Measurements from ENCODE around the gene RPS27. TPM values are rescaled to one million over a fixed set of nuclear protein-coding genes. Genes with fewer than 3 reads are reported as not detected.

Gene RPS27
- total and polyA plus RNA-seq, 4 donors, result 452 to 3,145 (median 1,349) TPM

DNA sequence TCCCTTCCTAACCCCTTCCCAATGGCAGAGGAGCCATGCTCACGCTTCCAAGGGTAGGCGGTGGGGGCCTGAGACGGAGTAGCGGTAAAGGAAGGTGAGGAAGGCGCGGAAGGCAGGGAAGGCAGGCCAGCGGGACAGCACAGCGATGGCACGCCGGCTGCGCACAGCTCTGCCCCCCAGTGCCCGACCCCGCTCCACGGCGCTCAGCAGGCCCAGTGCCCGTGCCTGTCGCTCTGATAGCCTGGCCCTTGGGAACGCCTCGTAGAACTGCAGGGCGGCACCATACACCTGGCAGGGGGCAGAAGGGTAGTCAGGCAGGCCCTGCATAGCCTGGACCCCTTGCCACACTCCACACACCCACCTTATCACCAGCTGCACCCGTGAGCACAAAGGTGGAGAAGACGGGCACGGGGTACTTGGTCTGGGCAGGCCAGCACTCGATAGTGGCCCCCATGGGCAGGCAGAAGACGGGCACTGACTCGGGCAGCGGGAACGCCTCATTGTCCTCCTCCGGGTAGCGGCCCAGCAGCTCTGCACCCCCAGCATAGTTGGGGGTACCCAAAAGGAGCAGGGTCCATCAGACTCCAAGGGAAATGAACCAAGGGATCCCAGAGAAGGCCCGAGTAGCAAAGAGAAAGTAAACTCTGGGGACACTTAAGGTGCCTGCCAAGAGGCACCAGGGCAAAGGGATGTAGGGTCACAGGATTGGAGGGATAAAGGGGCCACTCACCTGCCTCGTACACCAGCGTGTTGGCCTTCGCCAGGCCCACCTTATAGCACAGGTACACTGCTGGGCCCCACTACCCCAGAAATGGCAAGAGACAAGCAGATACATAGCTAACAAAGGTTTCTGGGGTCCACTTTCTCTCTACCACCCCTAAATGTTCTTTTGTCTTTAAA is 48.5 kb upstream of the RPS27 start:
- DNase-seq (ENCODE audit: low spot score), result no peak
- no peak overlapping the region for H3K27ac ChIP-seq (ENCODE audit: low read depth in 1 of 2, low read length in 2 of 2)
- H3K36me3 ChIP-seq (ENCODE audit: control insufficient read depth in 4 of 4, insufficient read depth in 3 of 4, low read depth in 1 of 4, low read length in 3 of 4), result peaks cover 2 to 39% (median 19%) of the 10 kb centered on the region in 4 donors

GRCh38 chr1:153942766-153943549 is 47.6 kb upstream of the RPS27 start:
- no peak for DNase-seq (ENCODE audit: low spot score)
- TF ChIP-seq GABPA (IDR thresholded peaks at IDR 0.05 in 1 of 2, conservative IDR thresholded peaks at IDR 0.05 in 1 of 2), result no peak
- TF ChIP-seq HNF4G (IDR thresholded peaks at IDR 0.05), result no peak
- TF ChIP-seq MAX (IDR thresholded peaks at IDR 0.05), result no peak
- no peak for TF ChIP-seq ATF3 (IDR thresholded peaks at IDR 0.05)
- no peak for TF ChIP-seq FOXA2 (IDR thresholded peaks at IDR 0.05)
- TF ChIP-seq YY1 (IDR thresholded peaks at IDR 0.05), result no peak
- no peak for TF ChIP-seq RAD21 (IDR thresholded peaks at IDR 0.05)
- TF ChIP-seq NR2F2 (IDR thresholded peaks at IDR 0.05), result peak; percentile 59
- peak; percentile 64 for TF ChIP-seq SP1 (IDR thresholded peaks at IDR 0.05)
- peak; percentile 76 to 81 for TF ChIP-seq RXRA (IDR thresholded peaks at IDR 0.05)
- TF ChIP-seq EGR1 (IDR thresholded peaks at IDR 0.05; ENCODE audit: low read depth in 2 of 2), result no peak
- TF ChIP-seq JUND (IDR thresholded peaks at IDR 0.05), result no peak
- no peak for TF ChIP-seq FOXA1 (IDR thresholded peaks at IDR 0.05)
- no peak for TF ChIP-seq CTCF (IDR thresholded peaks at IDR 0.05; ENCODE audit: low read depth, low read length, missing input control)
- TF ChIP-seq HNF4A (conservative IDR thresholded peaks at IDR 0.05), result peak; percentile 58 to 59
- TF ChIP-seq ZBTB33 (IDR thresholded peaks at IDR 0.05), result no peak
- no peak for TF ChIP-seq TAF1 (conservative IDR thresholded peaks at IDR 0.05)

More for the DNA sequence above, 48.5 kb upstream of the RPS27 start:
- H3K9me3 ChIP-seq (ENCODE audit: control insufficient read depth in 4 of 4, low read length in 3 of 4), result no peaks in the 10 kb centered on the region
- peaks cover 14 to 35% (median 21%) of the 10 kb centered on the region in 4 donors for H3K4me1 ChIP-seq (ENCODE audit: control insufficient read depth in 4 of 4, insufficient read depth in 4 of 4, low read length in 3 of 4)
- no peak overlapping the region for H3K4me3 ChIP-seq (ENCODE audit: low read depth in 1 of 3, low read length in 3 of 3)
- TF ChIP-seq MAX (IDR thresholded peaks at IDR 0.05), result no peak
- TF ChIP-seq CTCF (IDR thresholded peaks at IDR 0.05; ENCODE audit: low read depth, low read length, missing input control), result no peak
- TF ChIP-seq EGR1 (IDR thresholded peaks at IDR 0.05; ENCODE audit: low read depth in 2 of 2), result no peak
- TF ChIP-seq TAF1 (conservative IDR thresholded peaks at IDR 0.05), result no peak
- TF ChIP-seq SP1 (IDR thresholded peaks at IDR 0.05), result no peak
- no peak for TF ChIP-seq FOXA2 (IDR thresholded peaks at IDR 0.05)
- TF ChIP-seq JUND (IDR thresholded peaks at IDR 0.05), result no peak
- no peak for TF ChIP-seq RXRA (IDR thresholded peaks at IDR 0.05)
- TF ChIP-seq GABPA (IDR thresholded peaks at IDR 0.05 in 1 of 2, conservative IDR thresholded peaks at IDR 0.05 in 1 of 2), result no peak
- no peak for TF ChIP-seq FOXA1 (IDR thresholded peaks at IDR 0.05)
- 97% methylated on average over 34 of the region's 34 CpGs for WGBS
- H3K27me3 ChIP-seq (ENCODE audit: control insufficient read depth in 4 of 4, insufficient read depth in 4 of 4, low read length in 3 of 4), result no peaks in the 10 kb centered on the region
- H3K9ac ChIP-seq (ENCODE audit: low read depth in 1 of 2, low read length in 2 of 2), result no peak overlapping the region

More at GRCh38 chr1:153942766-153943549, 47.6 kb upstream of the RPS27 start:
- Histone ChIP-seq H3K36me3 (ENCODE audit: control insufficient read depth in 4 of 4, insufficient read depth in 3 of 4, low read depth in 1 of 4, low read length in 3 of 4) (peaks cover 0 to 33% (median 13%) of the 10 kb centered on the region in 4 donors), H3K4me3 (ENCODE audit: low read depth in 1 of 3, low read length in 3 of 3) (no peak overlapping the region), H3K9ac (ENCODE audit: low read depth in 1 of 2, low read length in 2 of 2) (no peak overlapping the region), H3K27me3 (ENCODE audit: control insufficient read depth in 4 of 4, insufficient read depth in 4 of 4, low read length in 3 of 4) (no peaks in the 10 kb centered on the region), H3K9me3 (ENCODE audit: control insufficient read depth in 4 of 4, low read length in 3 of 4) (no peaks in the 10 kb centered on the region), H3K27ac (ENCODE audit: low read depth in 1 of 2, low read length in 2 of 2) (no peak overlapping the region), H3K4me1 (ENCODE audit: control insufficient read depth in 4 of 4, insufficient read depth in 4 of 4, low read length in 3 of 4) (peaks cover 14 to 38% (median 24%) of the 10 kb centered on the region in 4 donors)
- 76% methylated on average over 11 of the region's 11 CpGs for WGBS

Data from liver (tissue), 9 donors.